Spleen (tissue), 11 donors: ENCODE results near the gene PTPRT. TPM values are rescaled to one million over a fixed set of nuclear protein-coding genes. Genes with fewer than 3 reads are reported as not detected.

Source experiments
- DNase-seq: peaks from one replicate; pipeline ENCODE4 v3.0.0-alpha.2; 2020
- H3K27ac ChIP-seq, 8 donors: fragments of 200-600 bp; sonication (generic) in 7 of 8; 1 replicate in 4 of 8; 2 replicates in 4 of 8; pipeline versions ENCODE4 v1.5.0 to v1.8.0; 2016 to 2021; ENCODE audit warnings: inconsistent platforms in 4 of 8, mild to moderate bottlenecking in 4 of 8, moderate library complexity in 1 of 8
- H3K27me3 ChIP-seq, 7 donors: fragments of 200-600 bp; sonication (generic) in 6 of 7; replicated peaks in 1 of 7; 1 replicate in 4 of 7; 2 replicates in 3 of 7; pipeline versions ENCODE4 v1.5.0 to v1.8.0; 2016 to 2021; ENCODE audit warnings: inconsistent platforms in 3 of 7, mild to moderate bottlenecking in 1 of 7
- H3K36me3 ChIP-seq, 6 donors: fragments of 200-600 bp; sonication (generic) in 5 of 6; 1 replicate in 4 of 6; 2 replicates in 2 of 6; pipeline versions ENCODE4 v1.5.0 to v1.8.0; 2016 to 2021; ENCODE audit warnings: inconsistent platforms in 2 of 6
- H3K4me1 ChIP-seq, 6 donors: fragments of 200-600 bp; sonication (generic) in 5 of 6; 1 replicate in 3 of 6; 2 replicates in 3 of 6; pipeline versions ENCODE4 v1.5.0 to v1.8.0; 2016 to 2021; ENCODE audit warnings: inconsistent platforms in 3 of 6
- H3K4me3 ChIP-seq, 8 donors: fragments of 200-600 bp; sonication (generic) in 7 of 8; 1 replicate in 4 of 8; 2 replicates in 4 of 8; pipeline versions ENCODE4 v1.5.0 to v1.8.0; 2016 to 2021; ENCODE audit warnings: inconsistent platforms in 4 of 8, mild to moderate bottlenecking in 4 of 8, moderate library complexity in 2 of 8
- H3K9me3 ChIP-seq, 8 donors: fragments of 200-600 bp; sonication (generic) in 7 of 8; 1 replicate in 4 of 8; 2 replicates in 4 of 8; pipeline versions ENCODE4 v1.5.0 to v1.8.0; 2016 to 2021; ENCODE audit warnings: inconsistent platforms in 4 of 8
- POLR2A ChIP-seq, 3 donors: fragments of 450-650 bp; IDR thresholded peaks; one replicate each; pipeline ENCODE4 v1.5.1; 2017; ENCODE audit warnings: antibody characterized with exemption in 3 of 3, mild to moderate bottlenecking in 1 of 3
- POLR2AphosphoS5 ChIP-seq, 3 donors: sonication (generic); formaldehyde crosslinking; IDR thresholded peaks; one replicate each; pipeline ENCODE4 v1.5.1; 2017; ENCODE audit warnings: antibody characterized with exemption in 3 of 3
- WGBS, 5 donors: extraction: QIAGEN DNeasy Blood & Tissue Kit in 3 of 5; methylation state at CpG; one replicate each; pipeline versions ENCODE4 v1.1.5 to v1.1.7; 2013 to 2018; 5-methylcytosine and 5-hydroxymethylcytosine counted together
- intact Hi-C: fragments of 100-400 bp; cut with DNase I; formaldehyde crosslinking; loops from one replicate; pipeline ENCODE4 v1.15.0; 2023; ENCODE audit warnings: low total_unique reads
- polyA plus RNA-seq, 3 donors: library from polyadenylated mRNA; stranded (reverse); fragments of 200-250 nt; gene quantifications; one replicate each; pipeline ENCODE4 v1.2.1, GENCODE V29; 2013
- total RNA-seq, 7 donors: library from RNA; depleted of rRNA in 3 of 7; stranded (reverse); fragments of >200 nt in 3 of 7; fragmentation: NEBNext Ultra II Directional in 4 of 7; extraction: Animal tissue kit (Norgen Biotek cat#: 25700) in 4 of 7; gene quantifications; one replicate each; pipeline versions ENCODE4 v1.1.0 to v1.2.1, GENCODE V29; 2016 to 2021
- TF ChIP-seq, protein P1 (sequence below), 11 experiments: fragments of 200-600 bp in 7 of 11; fragments of 450-650 bp in 4 of 11; sonication (generic) in 4 of 11; IDR thresholded peaks in 8 of 11; conservative IDR thresholded peaks in 3 of 11; 1 replicate in 7 of 11; 2 replicates in 4 of 11; pipeline versions ENCODE4 v1.4.0 to v1.8.0; 2016 to 2021; ENCODE audit warnings: antibody characterized with exemption in 11 of 11, inconsistent platforms in 4 of 11, mild to moderate bottlenecking in 1 of 11
- donor health status: healthy with polysubstance abuse.
- donor health status: DM: no; HTN: no; CAD: no; lungs with moderate emphysema.
- donor health status: DM: no; HTN: no; CAD: no.
- donor health status: Bipolar disorder and iron deficiency.
- donor health status: healthy.
- donor health status: DM: no; HTN: no; CAD: no.
- donor health status: DM: yes; HTN: yes; CAD: no.

PTPRT gene
- total and polyA plus RNA-seq, 10 donors, result 0.02 to 4.7 (median 1.2) TPM

DNA sequence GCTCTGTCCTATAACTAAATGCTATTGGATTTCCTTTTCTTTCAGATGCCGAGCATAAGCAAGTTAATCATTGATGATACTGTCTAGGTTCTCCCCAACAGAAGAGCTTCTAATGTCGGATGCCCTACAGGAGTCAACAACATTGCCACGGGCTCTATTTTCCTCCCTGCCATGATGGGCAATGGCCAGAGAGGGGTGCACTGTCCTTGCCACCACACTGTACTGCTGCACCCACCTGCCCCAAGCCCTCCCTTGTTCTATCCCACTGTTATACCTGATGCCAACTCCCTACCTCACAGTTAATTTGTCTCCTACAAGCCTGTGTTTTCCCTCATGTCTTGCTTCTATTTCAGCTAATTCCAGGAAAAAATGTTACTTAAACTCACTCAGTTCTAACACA, 797.9 kb downstream of the PTPRT start:
- Histone ChIP-seq H3K4me3 (no peak overlapping the region), H3K9me3 (peaks cover 0 to 24% (median 4%) of the 10 kb centered on the region in 8 donors), H3K27ac (no peak overlapping the region), H3K27me3 (no peaks in the 10 kb centered on the region), H3K36me3 (no peaks in the 10 kb centered on the region), H3K4me1 (no peaks in the 10 kb centered on the region)
- intact Hi-C loops, result no loop called here
- WGBS, 5 donors, result 78 to 92% (median 86%) methylated on average over 3 of the region's 3 CpGs
- TF ChIP-seq POLR2AphosphoS5 (IDR thresholded peaks at IDR 0.05) (no peak), POLR2A (IDR thresholded peaks at IDR 0.05) (no peak)
- TF ChIP-seq, protein P1, sequence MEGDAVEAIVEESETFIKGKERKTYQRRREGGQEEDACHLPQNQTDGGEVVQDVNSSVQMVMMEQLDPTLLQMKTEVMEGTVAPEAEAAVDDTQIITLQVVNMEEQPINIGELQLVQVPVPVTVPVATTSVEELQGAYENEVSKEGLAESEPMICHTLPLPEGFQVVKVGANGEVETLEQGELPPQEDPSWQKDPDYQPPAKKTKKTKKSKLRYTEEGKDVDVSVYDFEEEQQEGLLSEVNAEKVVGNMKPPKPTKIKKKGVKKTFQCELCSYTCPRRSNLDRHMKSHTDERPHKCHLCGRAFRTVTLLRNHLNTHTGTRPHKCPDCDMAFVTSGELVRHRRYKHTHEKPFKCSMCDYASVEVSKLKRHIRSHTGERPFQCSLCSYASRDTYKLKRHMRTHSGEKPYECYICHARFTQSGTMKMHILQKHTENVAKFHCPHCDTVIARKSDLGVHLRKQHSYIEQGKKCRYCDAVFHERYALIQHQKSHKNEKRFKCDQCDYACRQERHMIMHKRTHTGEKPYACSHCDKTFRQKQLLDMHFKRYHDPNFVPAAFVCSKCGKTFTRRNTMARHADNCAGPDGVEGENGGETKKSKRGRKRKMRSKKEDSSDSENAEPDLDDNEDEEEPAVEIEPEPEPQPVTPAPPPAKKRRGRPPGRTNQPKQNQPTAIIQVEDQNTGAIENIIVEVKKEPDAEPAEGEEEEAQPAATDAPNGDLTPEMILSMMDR (IDR thresholded peaks at IDR 0.05 in 8 of 11, conservative IDR thresholded peaks at IDR 0.05 in 3 of 11), result no peak
- DNase-seq, result no peak

GRCh38 chr20:42380287-42380686, 809.4 kb downstream of the PTPRT start:
- intact Hi-C loops, result no loop called here
- H3K4me3 ChIP-seq, result no peak overlapping the region
- 78 to 92% (median 87%) methylated on average over 4 of the region's 4 CpGs for WGBS, 5 donors
- H3K36me3 ChIP-seq, result no peaks in the 10 kb centered on the region
- no peaks in the 10 kb centered on the region for H3K4me1 ChIP-seq
- H3K9me3 ChIP-seq, result peaks cover 0 to 14% (median 0%) of the 10 kb centered on the region in 8 donors
- DNase-seq, result no peak
- no peak overlapping the region for H3K27ac ChIP-seq
- TF ChIP-seq POLR2A (IDR thresholded peaks at IDR 0.05) (no peak), POLR2AphosphoS5 (IDR thresholded peaks at IDR 0.05) (no peak)
- TF ChIP-seq, protein P1 (IDR thresholded peaks at IDR 0.05 in 8 of 11, conservative IDR thresholded peaks at IDR 0.05 in 3 of 11), result no peak
- no peaks in the 10 kb centered on the region for H3K27me3 ChIP-seq

DNA sequence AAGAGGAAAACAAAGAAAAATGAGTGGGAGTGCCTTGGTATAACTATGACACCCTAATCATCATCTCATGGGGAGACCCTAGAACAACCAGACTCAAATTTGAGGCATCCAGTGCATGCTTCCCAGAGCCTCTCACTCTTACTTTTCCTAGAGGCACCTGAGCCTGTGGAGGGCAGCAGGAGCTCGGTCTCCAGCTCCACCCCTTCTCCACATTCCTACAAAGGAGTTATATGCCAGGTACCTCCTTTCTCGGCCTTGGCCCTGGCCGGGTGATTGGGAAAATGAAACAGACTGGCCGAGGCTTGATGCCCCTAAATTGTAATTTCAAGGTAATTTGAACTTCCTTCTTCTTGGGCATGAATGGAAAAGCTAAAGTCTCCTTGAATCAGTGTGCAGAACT, 810.3 kb downstream of the PTPRT start:
- H3K9me3 ChIP-seq, result peaks cover 0 to 14% (median 0%) of the 10 kb centered on the region in 8 donors
- H3K27me3 ChIP-seq, result no peaks in the 10 kb centered on the region
- H3K36me3 ChIP-seq, result no peaks in the 10 kb centered on the region
- H3K4me3 ChIP-seq, result no peak overlapping the region
- TF ChIP-seq POLR2A (IDR thresholded peaks at IDR 0.05), result no peak
- TF ChIP-seq, protein P1 (IDR thresholded peaks at IDR 0.05 in 8 of 11, conservative IDR thresholded peaks at IDR 0.05 in 3 of 11), result no peak
- no peak for TF ChIP-seq POLR2AphosphoS5 (IDR thresholded peaks at IDR 0.05)
- no peak overlapping the region for H3K27ac ChIP-seq
- intact Hi-C loops, result no loop called here
- no peak for DNase-seq
- H3K4me1 ChIP-seq, result no peaks in the 10 kb centered on the region
- 50 to 62% (median 58%) methylated on average over 4 of the region's 4 CpGs for WGBS, 5 donors

GRCh38 chr20:42378826-42379225, 810.9 kb downstream of the PTPRT start:
- TF ChIP-seq POLR2A (IDR thresholded peaks at IDR 0.05) (no peak), POLR2AphosphoS5 (IDR thresholded peaks at IDR 0.05) (no peak)
- TF ChIP-seq, protein P1 (IDR thresholded peaks at IDR 0.05 in 8 of 11, conservative IDR thresholded peaks at IDR 0.05 in 3 of 11), result no peak
- H3K4me3 ChIP-seq, result no peak overlapping the region
- intact Hi-C loops, result no loop called here
- H3K27ac ChIP-seq, result no peak overlapping the region
- no peaks in the 10 kb centered on the region for H3K27me3 ChIP-seq
- WGBS, 5 donors, result 25 to 62% (median 52%) methylated on average over 3 of the region's 3 CpGs
- peaks cover 0 to 14% (median 0%) of the 10 kb centered on the region in 8 donors for H3K9me3 ChIP-seq
- no peaks in the 10 kb centered on the region for H3K4me1 ChIP-seq
- H3K36me3 ChIP-seq, result no peaks in the 10 kb centered on the region
- no peak for DNase-seq
